Amniotic stem cell (primary cell): ENCODE results near the gene CUL7.
"Not testable (repeated sequence)": the region's sequence is repeated elsewhere in the genome, so short reads cannot be mapped to it uniquely, and the experiment has no call there.

ENCODE experiments used
- DNase-seq: peaks from one replicate; lab custom pipeline; 2025; lab: John Stamatoyannopoulos, UW

The CUL7 gene

DNA sequence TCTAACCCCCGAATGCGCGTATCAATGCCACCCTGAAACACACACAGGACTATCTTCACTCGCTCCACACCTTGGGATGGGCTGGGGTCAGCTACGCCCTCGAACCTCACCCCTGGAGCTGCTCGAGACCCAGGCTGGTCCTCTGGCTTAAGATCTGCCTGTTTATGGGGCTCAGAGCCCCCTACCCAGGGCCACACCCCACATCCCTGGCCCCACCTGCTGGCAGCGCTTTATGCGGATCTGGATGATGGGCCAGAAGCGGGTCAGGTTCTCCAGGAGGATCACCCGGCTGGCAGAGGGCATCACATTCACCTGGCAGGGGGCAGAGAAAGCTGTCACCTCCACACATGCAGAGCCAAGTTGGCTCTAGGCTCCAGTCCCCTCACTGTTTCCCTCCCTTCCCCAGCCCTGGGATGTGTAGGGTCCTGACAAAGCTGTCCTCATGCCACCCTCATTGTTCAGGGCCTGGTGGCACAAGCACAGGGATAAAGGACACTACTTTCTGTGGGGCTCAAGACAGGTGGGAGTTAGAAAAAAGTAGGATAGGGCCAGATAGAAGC lies 8.2 kb downstream of the CUL7 start:
- no peak for DNase-seq

DNA sequence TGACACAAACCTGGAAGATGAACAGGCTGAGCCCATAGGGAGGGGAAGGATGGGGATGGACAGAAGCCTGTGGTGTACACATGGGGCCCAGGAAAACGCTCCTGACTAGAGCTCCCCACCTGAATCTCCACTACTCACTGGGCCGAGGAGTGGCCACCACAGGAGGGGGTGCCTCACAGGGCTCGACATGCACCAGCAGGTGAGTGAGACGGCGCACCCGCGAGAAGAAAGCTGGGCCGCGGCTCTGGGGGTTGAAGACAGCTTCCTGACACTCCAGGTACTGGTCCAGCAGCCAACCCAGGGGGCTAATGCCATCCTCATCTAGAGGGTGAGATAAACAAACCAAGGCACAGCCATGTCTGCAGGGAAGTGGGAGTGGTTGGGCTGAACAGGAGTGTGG lies 10.3 kb downstream of the CUL7 start:
- DNase-seq = no peak

DNA sequence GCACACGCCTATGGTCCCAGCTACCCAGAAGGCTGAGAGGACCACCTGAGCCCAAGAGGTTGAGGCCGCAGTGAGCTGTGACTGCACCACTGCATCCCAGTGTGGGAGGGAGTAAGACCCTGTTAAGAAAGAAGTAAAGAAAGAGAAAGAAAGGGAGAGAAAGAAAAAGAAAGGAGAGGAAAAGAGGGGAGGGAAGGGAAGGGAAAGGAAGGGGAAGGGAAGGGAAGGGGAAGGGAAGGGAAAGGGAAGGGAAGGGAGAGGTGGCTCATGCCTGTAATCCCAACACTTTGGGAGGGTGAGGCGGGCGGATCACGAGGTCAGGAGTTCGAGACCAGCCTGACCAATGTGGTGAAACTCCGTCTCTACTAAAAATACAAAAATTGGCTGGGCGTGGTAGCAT lies 12.2 kb downstream of the CUL7 start:
- DNase-seq = not testable (repeated sequence)

DNA sequence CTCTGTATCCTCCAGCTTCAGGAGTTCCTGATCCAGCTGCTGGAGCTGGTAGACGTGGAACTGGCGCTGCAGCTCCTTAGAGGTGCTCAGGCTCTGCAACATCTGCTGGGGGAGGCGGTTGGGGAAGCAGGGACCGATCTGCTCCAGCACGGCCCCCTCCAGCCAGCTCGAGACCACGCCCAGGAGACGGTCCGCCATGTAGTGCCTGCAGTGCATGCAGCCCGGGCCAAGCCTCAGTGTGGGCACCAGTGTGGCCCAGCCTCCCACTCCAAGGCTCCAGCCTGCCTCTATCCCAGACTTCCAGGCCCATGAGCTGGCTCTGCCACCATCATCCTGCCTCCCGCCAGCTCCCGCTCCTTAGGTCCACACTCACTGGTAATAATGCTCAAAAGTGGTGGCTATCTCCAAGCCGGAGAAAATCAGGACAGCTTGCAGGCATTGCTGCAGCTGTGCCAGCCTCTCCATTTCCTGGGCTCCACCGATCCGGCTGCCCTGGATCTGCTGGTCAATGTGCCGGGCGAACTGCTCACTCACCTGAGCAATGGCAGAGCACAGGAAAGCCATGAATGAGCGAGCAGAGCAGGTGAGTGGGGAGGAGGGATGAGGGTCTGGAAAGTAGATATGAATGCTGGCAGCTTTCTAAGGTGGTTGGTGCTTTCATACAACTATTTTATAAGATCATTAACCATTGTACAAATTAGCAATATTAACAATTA lies 13.0 kb downstream of the CUL7 start:
- no peak for DNase-seq

DNA sequence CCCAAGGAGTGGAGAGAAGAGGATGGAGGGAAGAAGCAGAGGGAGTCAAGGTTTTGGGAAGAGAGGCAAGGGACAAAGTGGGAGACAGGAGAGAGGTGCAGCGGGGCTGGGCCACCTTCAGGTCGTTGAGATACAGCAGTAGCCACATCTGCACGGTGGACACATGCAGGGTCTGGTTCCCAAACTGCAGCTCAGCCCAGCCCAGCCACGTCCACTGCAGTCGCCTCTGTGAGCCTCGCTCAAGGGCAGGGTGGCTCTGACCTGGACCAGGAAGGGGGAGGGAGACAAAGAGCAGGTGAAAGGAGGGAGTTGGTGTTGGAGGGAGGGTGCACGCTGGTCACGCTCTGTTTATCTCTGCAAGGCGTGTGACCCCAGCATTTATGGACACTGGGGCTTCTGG lies 14.9 kb downstream of the CUL7 start:
- no peak for DNase-seq

DNA sequence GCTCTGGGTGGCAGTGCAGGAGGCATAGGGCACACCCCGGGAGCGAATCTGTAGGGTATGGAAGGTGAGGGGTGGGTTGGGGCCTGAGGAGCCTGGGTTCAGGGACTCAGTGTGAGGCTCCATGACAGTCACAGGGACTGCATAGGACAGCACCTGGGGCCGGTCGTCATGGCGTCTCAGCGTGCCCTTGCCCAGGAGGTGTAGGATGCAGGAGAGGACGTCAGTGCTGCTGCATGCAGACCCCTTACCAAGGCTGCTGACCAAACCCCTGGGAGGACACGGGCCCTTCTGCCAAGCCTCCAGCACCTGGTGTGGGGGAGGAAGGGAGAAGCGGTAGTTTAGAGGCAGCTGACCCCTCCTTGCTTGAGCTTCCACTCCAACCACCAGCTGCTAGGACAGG lies 15.9 kb downstream of the CUL7 start:
- no peak for DNase-seq

DNA sequence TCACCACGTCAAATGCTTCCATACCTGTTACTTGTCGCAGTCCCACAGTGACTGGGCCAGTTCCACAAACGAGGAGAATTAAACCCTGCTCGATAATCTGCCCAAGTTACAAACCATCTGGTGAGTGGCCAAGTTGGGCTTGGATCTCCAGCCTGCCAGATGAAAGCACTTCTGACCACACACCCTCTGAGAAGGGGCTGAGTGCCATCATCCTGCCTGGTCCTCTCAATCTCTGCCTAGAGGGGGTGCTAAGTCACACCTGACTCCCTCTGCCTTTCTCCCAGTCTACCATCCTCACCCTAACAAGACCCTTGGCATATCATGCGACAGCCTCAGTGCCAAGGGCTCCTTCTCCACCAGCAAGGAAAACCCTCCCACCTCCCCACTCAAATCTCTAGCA lies 16.5 kb downstream of the CUL7 start:
- no peak for DNase-seq

DNA sequence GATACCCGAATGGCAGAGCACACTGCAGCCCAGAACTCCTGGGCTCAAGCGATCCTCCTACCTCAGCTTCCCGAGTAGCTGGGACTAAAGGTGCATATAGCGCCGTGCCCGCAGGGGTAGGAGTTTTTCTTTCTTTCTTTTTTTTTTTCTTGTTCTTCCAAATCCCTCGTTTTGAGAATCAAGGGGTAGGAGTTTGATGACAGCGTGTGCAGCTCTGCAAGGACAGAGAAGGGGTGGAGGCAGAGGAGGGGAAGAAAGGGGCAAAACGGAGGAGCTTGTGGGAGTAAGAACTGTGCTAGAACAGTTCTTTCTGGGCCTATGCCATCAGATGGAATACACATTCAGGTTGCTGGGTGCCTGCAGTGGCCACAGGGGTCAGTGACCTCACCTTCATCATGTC lies 16.9 kb downstream of the CUL7 start:
- no peak for DNase-seq

DNA sequence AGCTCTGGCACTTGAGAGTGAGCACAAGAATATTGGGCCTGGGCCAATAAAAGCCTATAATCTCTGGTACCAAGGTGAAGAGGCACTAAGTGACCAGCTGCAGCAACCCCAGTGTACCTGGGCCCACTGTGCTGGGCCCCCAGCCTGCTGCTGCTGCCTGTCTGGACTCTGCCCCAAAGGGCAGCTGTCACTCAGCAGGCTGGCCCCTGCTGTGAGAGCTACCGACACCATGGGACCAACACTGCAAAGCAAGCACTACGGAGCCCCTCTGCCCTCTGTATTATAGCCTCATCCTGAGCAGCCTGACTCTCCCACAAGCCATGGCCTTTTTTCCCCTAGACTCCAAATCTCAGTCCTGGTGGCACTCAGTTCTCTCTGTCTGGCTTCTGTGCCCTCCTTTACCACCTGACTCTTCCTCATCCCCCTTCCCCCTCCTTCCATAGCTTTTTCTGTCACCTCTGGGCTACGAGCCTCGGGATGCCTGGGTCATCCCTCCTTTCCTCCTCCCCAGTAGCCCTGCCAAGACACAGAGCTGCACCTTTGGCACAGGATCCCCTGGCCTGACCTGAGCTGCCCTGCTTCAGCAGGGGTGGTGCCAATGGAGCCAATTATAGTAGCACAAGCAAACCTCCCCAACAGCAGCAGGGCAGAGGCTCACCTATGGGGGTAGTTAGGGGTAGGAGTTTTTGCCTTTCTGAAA lies 18.0 kb downstream of the CUL7 start:
- no peak for DNase-seq

DNA sequence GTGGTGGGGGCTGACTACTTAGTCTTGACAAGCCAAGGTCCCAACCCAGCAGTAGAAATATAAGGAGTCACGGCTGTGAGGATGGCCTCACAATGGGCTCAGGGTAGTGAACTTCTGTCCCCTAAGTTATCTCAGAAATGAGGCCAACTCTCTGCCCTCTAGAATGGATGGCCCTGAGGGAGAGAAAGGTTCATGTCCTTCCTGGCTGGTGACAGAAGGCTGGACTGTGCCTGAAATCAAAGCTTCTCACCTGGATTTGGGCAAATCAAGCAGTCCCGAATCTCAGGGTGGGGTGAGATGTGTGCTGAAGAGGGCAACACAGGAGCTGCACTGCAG lies 19.5 kb downstream of the CUL7 start:
- no peak for DNase-seq

DNA sequence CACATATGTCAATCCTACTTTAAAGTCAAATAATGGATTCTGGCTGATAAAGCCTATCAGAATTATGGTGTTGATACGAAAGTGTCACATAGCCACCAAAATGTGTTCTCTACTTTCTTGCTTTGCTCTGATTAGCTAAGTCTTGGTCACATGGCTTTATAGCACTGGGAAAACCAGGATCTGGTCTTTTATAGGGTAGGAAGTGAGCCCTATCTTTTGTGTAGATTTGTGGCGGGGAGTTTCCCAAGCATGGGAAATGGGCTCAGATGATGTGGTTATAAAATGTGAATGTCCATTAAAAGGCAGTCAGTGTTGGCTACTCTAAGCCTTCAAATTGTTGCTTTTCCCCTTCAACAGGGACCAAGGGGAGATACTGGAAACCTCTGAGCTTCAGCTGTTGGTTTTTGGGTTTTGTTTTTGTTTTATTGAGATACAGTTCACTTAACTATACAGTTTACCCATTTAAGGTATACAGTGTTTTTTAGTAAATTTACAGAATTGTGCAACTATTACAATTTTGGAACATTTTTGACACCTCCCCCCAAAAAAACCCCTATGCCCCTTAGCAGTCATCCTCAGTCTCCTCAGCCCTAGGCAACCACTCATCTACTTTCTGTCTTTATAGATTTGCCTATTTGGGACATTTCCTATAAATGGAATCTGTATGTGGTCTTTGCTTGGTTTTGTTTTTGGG lies 20.0 kb downstream of the CUL7 start:
- no peak for DNase-seq

DNA sequence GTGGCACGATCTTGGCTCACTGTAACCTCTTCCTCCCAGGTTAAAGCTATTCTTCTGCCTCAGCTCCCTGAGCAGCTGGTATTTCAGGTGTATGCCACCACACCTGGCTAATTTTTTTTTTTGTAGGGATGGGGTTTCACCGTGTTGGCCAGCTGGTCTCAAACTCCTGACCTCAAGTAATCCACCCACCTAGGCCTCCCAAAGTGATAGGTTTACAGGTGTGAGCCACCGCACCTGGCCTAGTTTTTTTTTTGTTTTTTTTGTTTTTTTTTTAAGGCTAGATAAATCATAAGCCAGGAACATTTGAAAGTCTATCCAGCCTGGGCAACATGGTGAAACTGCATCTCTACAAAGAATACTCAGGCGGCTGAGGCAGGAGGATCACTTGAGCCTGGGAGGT lies 21.3 kb downstream of the CUL7 start:
- DNase-seq = no peak

DNA sequence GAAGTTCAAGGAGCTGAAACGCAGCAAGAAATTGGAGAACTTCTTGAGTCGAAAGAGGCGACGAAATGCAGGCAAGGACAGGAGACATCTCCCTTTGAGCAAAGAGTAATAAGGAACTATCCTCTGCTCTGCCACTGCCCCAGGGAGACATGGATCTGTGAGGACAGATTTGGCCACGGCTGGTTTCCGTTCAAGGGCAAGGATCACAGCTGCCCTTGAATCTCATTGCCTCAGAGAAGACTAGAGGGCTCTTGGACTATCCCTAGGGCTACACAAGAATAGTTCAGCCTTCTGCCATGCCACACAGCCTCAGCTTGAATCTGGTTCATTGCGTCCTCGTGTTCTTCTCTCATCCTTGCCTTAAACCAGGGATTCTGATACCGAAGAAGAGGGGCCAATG lies 24.5 kb downstream of the CUL7 start:
- DNase-seq = no peak

DNA sequence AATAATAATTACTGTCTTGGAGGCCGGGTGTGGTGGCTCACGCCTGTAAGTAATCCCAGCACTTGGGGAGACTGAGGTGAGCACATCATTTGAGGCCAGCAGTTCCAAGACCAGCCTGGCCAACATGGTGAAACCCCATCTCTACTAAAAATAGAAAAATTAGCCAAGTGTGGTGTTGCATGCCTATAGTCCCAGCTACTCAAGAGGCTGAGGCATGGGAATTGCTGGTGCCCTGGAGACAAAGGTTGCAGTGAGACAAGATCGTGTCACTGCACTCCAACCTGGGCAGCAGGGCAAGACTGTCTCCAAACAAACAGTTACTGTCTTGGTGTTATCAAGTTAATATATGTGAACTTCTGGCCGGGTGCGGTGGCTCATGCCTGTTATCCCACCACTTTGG lies 27.3 kb downstream of the CUL7 start:
- DNase-seq = no peak

DNA sequence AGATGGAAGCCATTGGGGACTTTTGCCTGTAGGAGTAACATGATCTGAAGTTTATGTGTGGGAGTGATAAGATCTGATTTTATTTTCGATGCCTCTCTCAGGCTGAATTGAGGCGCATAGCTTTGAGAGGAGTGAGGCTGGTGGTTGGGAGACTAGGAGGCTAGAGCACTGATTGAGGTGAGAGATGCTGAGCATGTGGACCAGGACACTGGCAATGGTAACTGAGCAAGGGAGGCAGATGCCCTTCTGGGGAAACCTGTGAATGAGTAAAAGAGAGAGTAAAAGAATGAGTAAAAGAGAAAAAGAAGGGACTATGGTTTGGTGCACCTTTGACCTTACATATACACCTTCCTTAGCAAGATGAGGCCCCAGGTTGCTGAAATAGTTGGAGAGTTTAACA lies 29.2 kb downstream of the CUL7 start:
- DNase-seq = no peak

DNA sequence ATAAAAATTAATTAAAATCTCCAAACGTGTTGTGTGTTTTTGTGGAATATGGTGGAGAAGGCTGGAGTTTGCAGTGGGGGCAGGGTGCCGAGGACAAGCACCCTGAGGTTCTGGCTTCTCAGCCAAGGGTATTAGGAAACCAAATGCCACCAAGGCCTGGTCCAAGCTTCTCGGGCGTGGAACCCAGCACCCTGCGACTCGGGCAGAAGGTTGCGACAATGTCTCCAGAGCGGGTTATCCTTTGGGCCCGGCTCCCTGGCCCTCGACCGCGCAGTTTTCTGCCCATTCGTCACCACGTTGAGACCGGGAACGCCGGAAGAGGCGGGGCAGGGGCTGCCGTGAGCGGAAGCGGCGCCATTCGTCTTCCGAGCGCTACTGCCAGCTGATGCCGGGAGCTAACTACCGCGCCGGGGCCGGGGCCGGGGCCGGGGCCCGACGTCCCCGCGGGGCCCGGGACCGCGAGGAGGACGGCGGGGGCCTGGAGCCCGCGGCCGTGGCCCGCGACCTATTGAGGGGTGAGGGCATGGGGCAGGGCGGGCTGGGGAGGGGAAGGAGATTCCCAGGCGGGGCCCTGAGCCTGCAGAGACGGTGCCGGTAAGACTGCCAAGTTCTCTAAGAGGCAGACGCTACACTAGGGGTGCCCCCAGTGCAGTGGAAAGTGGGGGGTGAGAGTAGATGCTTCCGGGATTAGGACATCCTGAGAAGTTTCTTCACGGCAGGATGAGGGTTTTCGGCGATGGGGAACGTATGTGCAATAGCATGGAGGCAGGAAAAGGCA lies 32.2 kb downstream of the CUL7 start, which contains the start of gene RRP36:
RRP36 (plus strand) TSS at position 354 of the 778 bp plus-strand sequence; CDS start at position 386, 32 bp downstream.
- peak; percentile 62 for DNase-seq

DNA sequence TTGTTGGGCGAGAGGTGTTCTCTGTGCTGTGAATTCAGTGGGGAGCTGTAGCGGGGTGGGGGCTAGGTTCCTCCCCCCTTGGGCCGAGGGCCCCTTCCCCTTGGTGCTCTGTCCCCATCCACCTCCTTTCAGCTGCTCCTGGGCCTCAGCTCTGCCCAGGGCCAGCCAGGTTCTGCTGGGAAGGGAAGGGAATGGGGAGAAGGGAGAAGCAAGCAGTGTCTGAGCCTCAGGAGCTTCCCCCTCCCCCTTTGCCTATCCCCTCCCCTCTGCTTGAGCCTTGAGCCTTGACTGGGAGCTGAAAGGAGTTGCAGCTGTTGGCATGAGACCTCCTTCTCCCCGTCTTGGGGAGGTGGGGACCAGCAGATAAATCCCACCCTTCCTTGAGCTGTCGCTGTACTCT lies 32.8 kb downstream of the CUL7 start:
- DNase-seq = no peak

DNA sequence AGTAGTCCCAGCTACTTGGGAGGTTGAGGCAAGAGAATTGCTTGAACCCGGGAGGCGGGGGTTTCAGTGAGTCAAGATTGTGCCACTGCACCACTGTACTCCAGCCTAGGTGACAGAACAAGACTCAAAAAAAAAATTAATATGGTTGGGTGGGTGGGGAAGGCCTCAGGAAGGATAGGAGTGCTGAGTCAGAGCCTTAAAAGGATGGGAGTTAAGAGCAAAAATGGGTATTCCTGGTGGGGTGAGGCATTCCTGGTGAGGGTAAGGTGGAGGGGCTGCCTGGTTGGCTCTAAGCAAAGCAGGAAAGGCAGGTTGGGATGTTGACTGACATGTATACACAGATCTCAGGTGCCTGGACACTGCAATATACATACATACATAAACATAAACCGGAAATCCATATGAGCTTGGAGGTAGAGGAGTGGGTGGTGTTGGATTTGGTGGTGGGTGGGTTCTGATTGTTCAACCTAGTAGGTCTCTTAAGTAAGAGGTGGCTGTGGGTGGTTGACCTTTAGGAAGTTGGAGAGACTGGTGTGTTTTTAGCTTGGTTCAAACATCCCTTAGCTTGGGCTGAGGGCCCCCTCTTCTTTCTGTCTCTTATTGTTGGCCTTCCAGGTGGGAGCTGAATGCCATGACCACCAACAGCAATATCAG lies 33.5 kb downstream of the CUL7 start:
- no peak for DNase-seq

DNA sequence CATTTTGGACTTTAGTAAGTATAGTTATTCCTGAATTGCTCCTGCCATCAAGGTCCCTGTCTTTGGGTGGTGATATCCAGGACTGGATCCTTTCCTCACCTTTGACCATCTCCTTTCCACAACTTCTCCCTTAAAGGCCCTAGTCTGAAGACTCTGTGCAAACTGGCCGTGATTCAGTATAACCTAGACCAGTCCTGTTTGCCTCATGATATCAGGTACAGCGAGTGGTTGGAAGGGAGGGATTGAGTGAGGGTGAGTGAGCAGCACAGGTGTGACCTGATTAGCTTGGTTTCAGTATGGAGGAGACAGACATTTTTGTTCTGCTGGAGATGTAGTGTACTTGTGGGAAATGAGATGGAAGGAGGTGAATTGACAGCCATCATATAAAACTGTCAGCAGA lies 34.5 kb downstream of the CUL7 start:
- no peak for DNase-seq

DNA sequence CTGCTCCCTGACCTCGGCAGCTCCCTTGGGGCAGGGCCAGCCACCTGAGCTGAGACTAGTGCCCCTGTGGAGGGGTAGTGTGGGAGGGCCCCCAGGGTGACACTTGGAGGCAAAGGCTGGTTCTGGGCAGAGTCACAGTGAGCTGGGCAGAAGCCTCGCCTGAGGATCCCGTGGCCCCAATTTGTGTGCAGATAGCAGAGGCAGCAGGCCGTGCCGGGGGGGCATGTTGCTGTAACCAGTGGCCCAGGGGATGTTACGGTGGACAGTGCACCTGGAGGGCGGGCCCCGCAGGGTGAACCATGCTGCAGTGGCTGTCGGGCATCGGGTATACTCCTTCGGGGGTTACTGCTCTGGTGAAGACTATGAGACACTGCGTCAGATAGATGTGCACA lies 36.7 kb downstream of the CUL7 start:
- no peak for DNase-seq

DNA sequence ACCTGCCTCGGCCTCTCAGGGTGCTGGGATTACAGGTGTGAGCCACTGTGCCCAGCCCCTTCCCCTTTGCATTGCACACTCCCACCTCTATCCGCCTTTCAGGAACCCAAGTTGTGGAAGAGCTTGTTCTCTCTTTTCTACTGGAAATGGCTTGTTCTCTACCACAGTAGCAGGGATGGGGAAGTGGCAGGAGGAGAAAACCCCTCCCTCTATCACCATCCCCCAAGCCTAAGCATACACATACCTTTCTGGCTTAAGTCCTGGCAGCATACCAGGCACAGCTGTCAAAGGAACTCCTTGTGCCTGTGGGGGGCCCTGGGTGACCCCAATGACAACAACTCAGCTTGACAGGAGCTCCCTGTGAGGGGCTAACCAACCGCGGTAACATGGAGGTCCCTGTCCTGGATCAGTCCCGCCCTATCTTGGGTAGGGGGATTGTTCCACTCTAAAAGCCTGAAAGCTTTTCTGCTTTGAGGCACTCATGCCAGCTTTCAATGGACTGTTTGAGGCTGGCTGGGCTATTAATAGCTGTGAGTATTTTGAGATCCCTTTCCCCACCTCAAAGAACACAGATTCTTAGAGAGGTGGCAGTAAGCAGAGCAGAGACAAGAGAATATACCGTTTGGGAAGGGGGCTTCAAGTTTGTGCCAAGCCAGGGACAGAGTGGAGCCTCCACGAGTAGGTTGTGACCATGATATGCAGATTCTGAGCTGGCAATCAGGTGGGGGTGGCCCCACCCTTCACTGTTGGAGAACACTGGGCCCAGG lies 37.3 kb downstream of the CUL7 start:
- no peak for DNase-seq
